ENCODE data around the gene SLC25A44. TPM values are rescaled to one million over a fixed set of nuclear protein-coding genes. Genes with fewer than 3 reads are reported as not detected.
"Not testable (repeated sequence)": the region's sequence is repeated elsewhere in the genome, so short reads cannot be mapped to it uniquely, and the experiment has no call there.

SLC25A44 gene
- total and polyA plus RNA-seq, 5 experiments from 2014 or later, result 6.0 to 21.4 (median 16.4) TPM

- no peaks in the 10 kb centered on the region for H3K9me3 Mint-ChIP-seq
- peaks cover 0 to 1% (median 0%) of the 10 kb centered on the region in 5 donors for H3K27me3 Mint-ChIP-seq
- no peaks in the 10 kb centered on the region for H3K36me3 Mint-ChIP-seq
- DNase-seq, result no peak
- H3K4me3 Mint-ChIP-seq, result no peak overlapping the region
- ATAC-seq, result no peak
- H3K27ac Mint-ChIP-seq, result no peak overlapping the region
- H3K4me1 Mint-ChIP-seq, result no peaks in the 10 kb centered on the region
- POLR2A ChIA-PET, result no interaction called here
These were observed 26.4 kb upstream of the SLC25A44 start for GRCh38 chr1:156167536-156167935.

GRCh38 chr1:156172696-156173470, 21.0 kb upstream of the SLC25A44 start:
- Mint-ChIP-seq H3K4me1 (peaks cover 2 to 13% (median 6%) of the 10 kb centered on the region in 4 donors), H3K27ac (peak overlapping the region in 3 of 10 donors; percentile 12 to 71 (median 66)), H3K4me3 (no peak overlapping the region), H3K27me3 (peaks cover 0 to 1% (median 0%) of the 10 kb centered on the region in 5 donors), H3K36me3 (no peaks in the 10 kb centered on the region), H3K9me3 (no peaks in the 10 kb centered on the region)
- no peak for DNase-seq
- POLR2A ChIA-PET, result interaction anchor here (0.6 kb wide), 1 partner anchor 13 kb away, joined by 3 read pairs; no protein-coding TSS in a partner anchor
- ATAC-seq, result no peak

GRCh38 chr1:156176610-156177210, 17.2 kb upstream of the SLC25A44 start:
- Mint-ChIP-seq H3K36me3 (no peaks in the 10 kb centered on the region), H3K9me3 (no peaks in the 10 kb centered on the region), H3K27ac (peak overlapping the region in 5 of 10 donors; percentile 23 to 73 (median 53)), H3K4me1 (peaks cover 9 to 26% (median 14%) of the 10 kb centered on the region in 4 donors), H3K4me3 (no peak overlapping the region), H3K27me3 (no peaks in the 10 kb centered on the region)
- no peak for ATAC-seq
- no peak for DNase-seq
- POLR2A ChIA-PET, result interaction anchor here (0.7 to 1.5 kb wide), 2 partner anchors 17 to 26 kb away, joined by 4 to 6 read pairs; partner anchors contain the start of gene SLC25A44

GRCh38 chr1:156177919-156178654, 15.8 kb upstream of the SLC25A44 start:
- Mint-ChIP-seq H3K4me3 (peak overlapping the region in 8 of 10 donors; percentile 9 to 75 (median 42)), H3K4me1 (peaks cover 9 to 24% (median 13%) of the 10 kb centered on the region in 4 donors), H3K9me3 (no peaks in the 10 kb centered on the region), H3K27ac (peak overlapping the region; percentile 19 to 87 (median 70)), H3K36me3 (no peaks in the 10 kb centered on the region), H3K27me3 (no peaks in the 10 kb centered on the region)
- DNase-seq (peak in 6 of 10 donors; percentile 4 to 67 (median 40)), ATAC-seq (peak; percentile 93 to 96)
- POLR2A ChIA-PET, result interaction anchor here (0.6 to 1.5 kb wide), 2 partner anchors 15 to 240 kb away, joined by 4 to 8 read pairs; partner anchors contain the start of gene SLC25A44

- no peak for ATAC-seq
- Mint-ChIP-seq H3K9me3 (no peaks in the 10 kb centered on the region), H3K27ac (no peak overlapping the region), H3K27me3 (peaks cover 0 to 1% (median 0%) of the 10 kb centered on the region in 5 donors), H3K4me3 (no peak overlapping the region), H3K4me1 (peaks cover 9 to 19% (median 9%) of the 10 kb centered on the region in 4 donors), H3K36me3 (no peaks in the 10 kb centered on the region)
- no peak for DNase-seq
- POLR2A ChIA-PET, result interaction anchor here (0.7 to 0.9 kb wide), 2 partner anchors 33 to 54 kb away, joined by 3 read pairs; partner anchors contain the start of gene PMF1
These were observed 13.4 kb upstream of the SLC25A44 start for GRCh38 chr1:156180471-156180870.

- H3K4me3 Mint-ChIP-seq, H3K36me3 Mint-ChIP-seq, H3K27ac Mint-ChIP-seq, POLR2A ChIA-PET, H3K9me3 Mint-ChIP-seq, H3K27me3 Mint-ChIP-seq, ATAC-seq, DNase-seq: not testable (repeated sequence)
- H3K4me1 Mint-ChIP-seq, result peaks cover 9 to 19% (median 9%) of the 10 kb centered on the region in 4 donors
These were observed 12.4 kb upstream of the SLC25A44 start for GRCh38 chr1:156181391-156181924.

GRCh38 chr1:156182010-156182779, 11.7 kb upstream of the SLC25A44 start:
- POLR2A ChIA-PET, H3K9me3 Mint-ChIP-seq, DNase-seq, H3K27me3 Mint-ChIP-seq, ATAC-seq, H3K36me3 Mint-ChIP-seq, H3K4me3 Mint-ChIP-seq: not testable (repeated sequence)
- Mint-ChIP-seq H3K4me1 (peaks cover 7 to 18% (median 9%) of the 10 kb centered on the region in 4 donors), H3K27ac (peak overlapping the region in 1 of 10 donors; percentile 58)

GRCh38 chr1:156186347-156187177, 7.3 kb upstream of the SLC25A44 start:
- peaks cover 0 to 14% (median 2%) of the 10 kb centered on the region in 9 donors for H3K9me3 Mint-ChIP-seq
- H3K27ac Mint-ChIP-seq, H3K4me3 Mint-ChIP-seq, H3K36me3 Mint-ChIP-seq, H3K4me1 Mint-ChIP-seq, ATAC-seq, H3K27me3 Mint-ChIP-seq, DNase-seq: not testable (repeated sequence)
- POLR2A ChIA-PET, result interaction anchor here (1.4 kb wide), 1 partner anchor 26 kb away, joined by 3 read pairs; the partner anchor contains the start of gene PMF1

GRCh38 chr1:156190265-156190664, 3.6 kb upstream of the SLC25A44 start:
- H3K27me3 Mint-ChIP-seq, ATAC-seq, H3K36me3 Mint-ChIP-seq, DNase-seq, H3K4me3 Mint-ChIP-seq, H3K27ac Mint-ChIP-seq, POLR2A ChIA-PET: not testable (repeated sequence)
- Mint-ChIP-seq H3K9me3 (peaks cover 0 to 14% (median 2%) of the 10 kb centered on the region in 9 donors), H3K4me1 (peaks cover 13 to 25% (median 20%) of the 10 kb centered on the region in 4 donors)

- Mint-ChIP-seq H3K27me3 (no peaks in the 10 kb centered on the region), H3K27ac (no peak overlapping the region), H3K36me3 (peaks cover 0 to 9% (median 2%) of the 10 kb centered on the region in 3 donors), H3K9me3 (peaks cover 0 to 13% (median 2%) of the 10 kb centered on the region in 9 donors), H3K4me1 (peaks cover 21 to 36% (median 30%) of the 10 kb centered on the region in 4 donors), H3K4me3 (peak overlapping the region in 1 of 10 donors; percentile 20)
- no peak for DNase-seq
- POLR2A ChIA-PET, result interaction anchor here (3.4 kb wide), 1 partner anchor 21 kb away, joined by 48 read pairs; the partner anchor contains the start of gene PMF1
- ATAC-seq, result no peak
These were observed 2.5 kb upstream of the SLC25A44 start for GRCh38 chr1:156191292-156191964.
